Measurements from ENCODE around the gene MRPL14.

The MRPL14 gene

DNA sequence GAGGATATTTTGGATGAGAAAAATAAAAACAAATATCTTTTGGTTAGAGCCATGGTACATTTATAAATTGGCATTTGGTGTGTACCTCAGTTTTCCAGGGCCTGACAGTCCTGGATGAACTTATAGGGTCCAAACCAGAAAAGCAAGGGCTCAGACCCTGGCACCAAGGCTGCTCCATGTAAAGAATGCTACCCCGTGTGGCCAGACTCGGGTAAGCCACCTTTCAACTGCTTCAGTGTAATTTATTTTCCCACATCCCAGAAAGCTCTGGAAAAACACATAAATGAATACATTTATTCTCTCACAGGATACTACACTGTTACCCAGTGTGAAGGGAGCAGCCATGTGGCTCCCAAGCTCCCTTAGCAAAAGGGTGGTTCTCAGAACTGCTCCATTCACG, 13.8 kb downstream of the MRPL14 start:
- H3K4me3 ChIP-seq (replicated peaks; ENCODE audit: insufficient read depth, low read length) = no peak overlapping the region
- no peak for TF ChIP-seq SPI1 (IDR thresholded peaks at IDR 0.05; ENCODE audit: borderline replicate concordance, low read depth)
- TF ChIP-seq POLR2AphosphoS5 (IDR thresholded peaks at IDR 0.05; ENCODE audit: low read depth) = no peak
- TF ChIP-seq GABPA (IDR thresholded peaks at IDR 0.05; ENCODE audit: low read depth) = no peak
- TF ChIP-seq, protein P1, sequence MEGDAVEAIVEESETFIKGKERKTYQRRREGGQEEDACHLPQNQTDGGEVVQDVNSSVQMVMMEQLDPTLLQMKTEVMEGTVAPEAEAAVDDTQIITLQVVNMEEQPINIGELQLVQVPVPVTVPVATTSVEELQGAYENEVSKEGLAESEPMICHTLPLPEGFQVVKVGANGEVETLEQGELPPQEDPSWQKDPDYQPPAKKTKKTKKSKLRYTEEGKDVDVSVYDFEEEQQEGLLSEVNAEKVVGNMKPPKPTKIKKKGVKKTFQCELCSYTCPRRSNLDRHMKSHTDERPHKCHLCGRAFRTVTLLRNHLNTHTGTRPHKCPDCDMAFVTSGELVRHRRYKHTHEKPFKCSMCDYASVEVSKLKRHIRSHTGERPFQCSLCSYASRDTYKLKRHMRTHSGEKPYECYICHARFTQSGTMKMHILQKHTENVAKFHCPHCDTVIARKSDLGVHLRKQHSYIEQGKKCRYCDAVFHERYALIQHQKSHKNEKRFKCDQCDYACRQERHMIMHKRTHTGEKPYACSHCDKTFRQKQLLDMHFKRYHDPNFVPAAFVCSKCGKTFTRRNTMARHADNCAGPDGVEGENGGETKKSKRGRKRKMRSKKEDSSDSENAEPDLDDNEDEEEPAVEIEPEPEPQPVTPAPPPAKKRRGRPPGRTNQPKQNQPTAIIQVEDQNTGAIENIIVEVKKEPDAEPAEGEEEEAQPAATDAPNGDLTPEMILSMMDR (IDR thresholded peaks at IDR 0.05; ENCODE audit: insufficient read depth, low read length) = no peak
- no peaks in the 10 kb centered on the region for H3K27me3 ChIP-seq (ENCODE audit: insufficient read depth, poor library complexity, severe bottlenecking)
- no peak overlapping the region for H3K27ac ChIP-seq (replicated peaks)
- no peak for DNase-seq (ENCODE audit: low read depth in 1 of 2, low spot score in 1 of 2)

DNA sequence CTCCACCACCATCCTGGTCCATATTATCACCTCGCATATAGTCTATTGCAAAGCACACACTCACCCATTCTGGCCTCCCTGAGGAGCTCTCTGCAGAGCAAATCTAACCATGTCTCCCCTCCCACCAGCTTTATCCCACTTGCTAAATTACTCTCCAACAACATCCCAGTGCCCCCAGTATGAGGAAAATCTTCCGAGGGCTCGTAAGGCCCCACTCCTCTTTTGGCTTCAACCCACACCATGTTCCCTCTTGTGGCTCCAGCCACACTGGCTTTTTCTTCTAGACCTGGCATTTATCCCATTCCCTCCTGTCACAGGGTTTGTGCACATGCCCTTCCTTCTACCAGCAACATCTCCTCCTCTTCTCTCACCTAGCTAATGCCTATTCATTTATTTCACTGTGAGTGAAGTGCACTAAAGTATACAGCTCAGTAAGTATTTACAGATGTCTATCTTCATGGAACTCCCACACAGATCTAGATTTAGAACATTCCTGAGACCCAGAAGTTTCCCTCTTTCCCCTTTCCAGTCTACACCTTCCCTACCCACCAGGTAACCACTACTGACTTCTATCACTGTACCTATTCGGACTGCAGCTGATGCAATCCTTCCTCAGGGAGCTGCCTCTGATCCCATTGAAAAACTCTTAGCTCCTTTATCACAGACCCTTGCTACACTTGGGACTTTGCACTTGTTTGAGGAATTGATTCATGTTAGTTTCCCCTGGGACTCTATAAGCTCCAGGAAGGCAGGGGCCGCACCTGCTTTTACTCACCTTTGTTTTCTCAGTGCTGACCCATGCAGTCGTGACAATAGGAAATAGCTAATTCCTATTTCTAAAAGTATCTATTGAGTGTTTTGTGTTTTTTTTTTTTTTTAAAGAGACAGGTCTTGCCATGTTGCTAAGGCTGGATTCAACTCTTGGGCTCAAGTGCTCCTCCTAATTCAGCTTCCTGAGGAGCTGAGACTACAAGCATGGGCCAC, 15.5 kb downstream of the MRPL14 start:
- TF ChIP-seq, protein P1 (IDR thresholded peaks at IDR 0.05; ENCODE audit: insufficient read depth, low read length) = no peak
- TF ChIP-seq SPI1 (IDR thresholded peaks at IDR 0.05; ENCODE audit: borderline replicate concordance, low read depth) = no peak
- TF ChIP-seq GABPA (IDR thresholded peaks at IDR 0.05; ENCODE audit: low read depth) = no peak
- TF ChIP-seq, protein P2, sequence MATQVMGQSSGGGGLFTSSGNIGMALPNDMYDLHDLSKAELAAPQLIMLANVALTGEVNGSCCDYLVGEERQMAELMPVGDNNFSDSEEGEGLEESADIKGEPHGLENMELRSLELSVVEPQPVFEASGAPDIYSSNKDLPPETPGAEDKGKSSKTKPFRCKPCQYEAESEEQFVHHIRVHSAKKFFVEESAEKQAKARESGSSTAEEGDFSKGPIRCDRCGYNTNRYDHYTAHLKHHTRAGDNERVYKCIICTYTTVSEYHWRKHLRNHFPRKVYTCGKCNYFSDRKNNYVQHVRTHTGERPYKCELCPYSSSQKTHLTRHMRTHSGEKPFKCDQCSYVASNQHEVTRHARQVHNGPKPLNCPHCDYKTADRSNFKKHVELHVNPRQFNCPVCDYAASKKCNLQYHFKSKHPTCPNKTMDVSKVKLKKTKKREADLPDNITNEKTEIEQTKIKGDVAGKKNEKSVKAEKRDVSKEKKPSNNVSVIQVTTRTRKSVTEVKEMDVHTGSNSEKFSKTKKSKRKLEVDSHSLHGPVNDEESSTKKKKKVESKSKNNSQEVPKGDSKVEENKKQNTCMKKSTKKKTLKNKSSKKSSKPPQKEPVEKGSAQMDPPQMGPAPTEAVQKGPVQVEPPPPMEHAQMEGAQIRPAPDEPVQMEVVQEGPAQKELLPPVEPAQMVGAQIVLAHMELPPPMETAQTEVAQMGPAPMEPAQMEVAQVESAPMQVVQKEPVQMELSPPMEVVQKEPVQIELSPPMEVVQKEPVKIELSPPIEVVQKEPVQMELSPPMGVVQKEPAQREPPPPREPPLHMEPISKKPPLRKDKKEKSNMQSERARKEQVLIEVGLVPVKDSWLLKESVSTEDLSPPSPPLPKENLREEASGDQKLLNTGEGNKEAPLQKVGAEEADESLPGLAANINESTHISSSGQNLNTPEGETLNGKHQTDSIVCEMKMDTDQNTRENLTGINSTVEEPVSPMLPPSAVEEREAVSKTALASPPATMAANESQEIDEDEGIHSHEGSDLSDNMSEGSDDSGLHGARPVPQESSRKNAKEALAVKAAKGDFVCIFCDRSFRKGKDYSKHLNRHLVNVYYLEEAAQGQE (IDR thresholded peaks at IDR 0.05; ENCODE audit: insufficient replicate concordance, low read depth) = no peak
- no peak; the same call in 1 of the 2 replicates for TF ChIP-seq POLR2AphosphoS5 (IDR thresholded peaks at IDR 0.05; ENCODE audit: low read depth)
- Histone ChIP-seq H3K4me3 (replicated peaks; ENCODE audit: insufficient read depth, low read length) (no peak overlapping the region), H3K27ac (replicated peaks) (no peak overlapping the region), H3K27me3 (ENCODE audit: insufficient read depth, poor library complexity, severe bottlenecking) (no peaks in the 10 kb centered on the region)
- no peak for DNase-seq (ENCODE audit: low read depth in 1 of 2, low spot score in 1 of 2)

DNA sequence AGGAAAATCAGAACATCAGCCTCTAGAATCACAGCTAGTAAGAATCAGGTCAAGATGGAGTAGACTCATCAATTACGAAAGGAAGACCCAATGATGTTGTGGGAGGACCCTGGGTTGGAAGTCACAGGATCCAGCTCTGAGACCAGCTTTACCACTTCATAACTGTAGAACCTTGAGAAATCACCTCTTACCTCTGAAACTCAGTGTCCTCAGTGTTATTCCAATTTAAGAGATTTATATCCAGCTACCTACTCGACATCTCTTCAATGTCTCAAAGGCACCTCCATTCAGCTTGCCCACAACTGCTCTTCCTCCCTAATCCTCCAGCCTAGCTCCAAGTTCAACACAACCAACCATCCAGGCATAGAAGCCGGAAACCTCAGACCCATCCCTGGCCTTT, 16.3 kb downstream of the MRPL14 start:
- TF ChIP-seq POLR2AphosphoS5 (IDR thresholded peaks at IDR 0.05; ENCODE audit: low read depth) (no peak), SPI1 (IDR thresholded peaks at IDR 0.05; ENCODE audit: borderline replicate concordance, low read depth) (no peak), GABPA (IDR thresholded peaks at IDR 0.05; ENCODE audit: low read depth) (no peak)
- TF ChIP-seq, protein P1 (IDR thresholded peaks at IDR 0.05; ENCODE audit: insufficient read depth, low read length) = no peak
- TF ChIP-seq, protein P2 (IDR thresholded peaks at IDR 0.05; ENCODE audit: insufficient replicate concordance, low read depth) = no peak
- no peaks in the 10 kb centered on the region for H3K27me3 ChIP-seq (ENCODE audit: insufficient read depth, poor library complexity, severe bottlenecking)
- no peak for DNase-seq (ENCODE audit: low read depth in 1 of 2, low spot score in 1 of 2)
- no peak overlapping the region for H3K27ac ChIP-seq (replicated peaks)
- H3K4me3 ChIP-seq (replicated peaks; ENCODE audit: insufficient read depth, low read length) = no peak overlapping the region

Measured in HL-60 (cell line).